Caco-2 (cell line): ENCODE data around the gene TMX4. TPM values are rescaled to one million over a fixed set of nuclear protein-coding genes. Genes with fewer than 3 reads are reported as not detected.

Experiments
- BruUV-seq: library from RNA; stranded (reverse); fragments of 400-500 nt; replicated peaks from 2 replicates; lab custom pipeline; 2021; lab: Mats Ljungman, UMichigan
- CTCF ChIA-PET: fragments of 300-600 bp; sonication (Branson Sonifier 250); formaldehyde crosslinking; loops from one replicate; lab custom pipeline; 2022; ENCODE audit warnings: antibody characterized with exemption; lab: Charles Lee
- POLR2A ChIA-PET: fragments of 300-600 bp; sonication (Branson Sonifier 250); formaldehyde crosslinking; loops from one replicate; lab custom pipeline; 2022; ENCODE audit warnings: antibody characterized with exemption; lab: Charles Lee
- DNase-seq, 2 experiments: peaks; one replicate each; pipeline versions ENCODE4 v3.0.0 to v3.0.0-alpha.2; 2020 to 2022
- H3K27me3 ChIP-seq: replicated peaks from 2 replicates; pipeline ENCODE4 v1.6.0; 2011; ENCODE audit warnings: low read length; ENCODE audit not compliant: control insufficient read depth, insufficient read depth
- H3K36me3 ChIP-seq: 2 replicates; pipeline ENCODE4 v1.5.1; 2011; ENCODE audit warnings: low read length; ENCODE audit not compliant: control insufficient read depth, insufficient read depth
- H3K4me1 ChIP-seq: fragments of 250-450 bp; sonication (Bioruptor Pico); 2 replicates; pipeline ENCODE4 v1.5.1; 2020; ENCODE audit warnings: mild to moderate bottlenecking
- H3K4me3 ChIP-seq: 2 replicates; pipeline ENCODE4 v1.5.1; 2011; ENCODE audit warnings: low read depth, mild to moderate bottlenecking, control low read depth, low read length
- H3K9me3 ChIP-seq: fragments of 250-450 bp; sonication (Bioruptor Pico); 2 replicates; pipeline ENCODE4 v1.5.1; 2020; ENCODE audit warnings: mild to moderate bottlenecking, moderate library complexity
- H3K27ac Mint-ChIP-seq: one replicate; pipeline ENCODE4 v1.8.0; 2022; ENCODE audit warnings: mixed read lengths; ENCODE audit not compliant: unreplicated experiment
- H3K27me3 Mint-ChIP-seq: one replicate; pipeline ENCODE4 v1.8.0; 2022; ENCODE audit warnings: mixed read lengths; ENCODE audit not compliant: insufficient read depth, unreplicated experiment
- H3K36me3 Mint-ChIP-seq: one replicate; pipeline ENCODE4 v1.8.0; 2022; ENCODE audit warnings: mild to moderate bottlenecking, mixed read lengths; ENCODE audit not compliant: insufficient read depth, unreplicated experiment
- H3K4me1 Mint-ChIP-seq: one replicate; pipeline ENCODE4 v1.8.0; 2022; ENCODE audit warnings: low read depth, mixed read lengths; ENCODE audit not compliant: unreplicated experiment
- H3K4me3 Mint-ChIP-seq: one replicate; pipeline ENCODE4 v1.8.0; 2022; ENCODE audit warnings: mild to moderate bottlenecking, moderate library complexity, mixed read lengths; ENCODE audit not compliant: unreplicated experiment
- H3K9me3 Mint-ChIP-seq: one replicate; pipeline ENCODE4 v1.8.0; 2022; ENCODE audit warnings: mixed read lengths; ENCODE audit not compliant: unreplicated experiment
- CTCF ChIP-seq, 2 experiments: fragments of 200-600 bp in 1 of 2; IDR thresholded peaks; 1 replicate in 1 of 2; 2 replicates in 1 of 2; pipeline versions ENCODE4 v1.5.1 to v1.8.0; 2011 to 2022; ENCODE audit warnings: antibody characterized with exemption in 1 of 2, control low read depth in 1 of 2, inconsistent platforms in 1 of 2, low read depth in 1 of 2, low read length in 1 of 2, mild to moderate bottlenecking in 1 of 2, moderate library complexity in 1 of 2; ENCODE audit not compliant: insufficient read depth in 1 of 2, severe bottlenecking in 1 of 2, unreplicated experiment in 1 of 2
- intact Hi-C: fragments of 100-400 bp; cut with micrococcal nuclease; formaldehyde crosslinking; loops from one replicate; pipeline ENCODE4 v1.10.0; 2022; ENCODE audit not compliant: unreplicated experiment
- total RNA-seq: library from RNA; stranded (reverse); gene quantifications from 2 replicates; pipeline ENCODE4 v1.2.3, GENCODE V29; 2022

Gene TMX4
- total RNA-seq, 1 experiment from 2014 or later: 17.0 TPM

DNA sequence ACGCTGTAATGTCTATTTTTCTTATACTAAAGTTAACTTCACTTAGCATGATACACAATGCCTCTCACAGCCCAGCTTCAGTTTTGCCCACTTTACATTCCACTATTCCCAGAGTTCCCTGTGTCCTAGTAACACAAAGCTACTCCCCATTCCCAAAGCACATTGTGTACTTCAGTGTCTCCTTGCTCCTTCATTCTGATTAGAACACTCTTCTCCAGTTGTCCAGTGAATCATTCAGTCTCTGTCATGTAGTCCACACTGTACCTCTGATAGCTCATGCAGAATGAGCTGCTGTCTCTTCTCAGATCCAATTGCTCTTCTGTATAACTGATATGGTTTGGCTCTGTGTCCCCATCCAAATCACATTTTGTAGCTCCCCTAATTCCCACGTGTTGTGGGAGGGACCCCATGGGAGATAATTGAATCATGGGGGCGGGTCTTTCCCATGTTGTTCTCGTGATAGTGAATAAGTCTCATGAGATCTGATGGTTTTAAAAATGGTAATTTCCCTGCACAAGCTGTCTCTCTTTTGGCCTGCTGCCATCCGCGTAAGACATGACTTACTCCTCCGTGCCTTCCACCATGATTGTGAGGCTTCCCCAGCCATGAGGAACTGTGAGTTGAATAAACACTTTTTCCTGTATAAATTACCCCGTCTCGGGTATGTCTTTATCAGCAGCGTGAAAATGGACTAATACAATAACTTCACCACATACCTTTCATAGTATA, 2.1 kb upstream of the TMX4 start:
- no peaks in the 10 kb centered on the region for H3K36me3 Mint-ChIP-seq
- peaks cover 4% of the 10 kb centered on the region for H3K27me3 Mint-ChIP-seq
- TF ChIP-seq CTCF (IDR thresholded peaks at IDR 0.05; ENCODE audit: insufficient read depth in 1 of 2, low read depth in 1 of 2, low read length in 1 of 2, severe bottlenecking in 1 of 2, unreplicated experiment in 1 of 2): no peak
- no peaks in the 10 kb centered on the region for H3K9me3 ChIP-seq
- no peak overlapping the region for H3K4me3 Mint-ChIP-seq
- ChIA-PET CTCF (no interaction called here), POLR2A (no interaction called here)
- no peak overlapping the region for H3K27ac Mint-ChIP-seq
- H3K27me3 ChIP-seq: no peaks in the 10 kb centered on the region; the same call in 1 of the 2 replicates
- DNase-seq: no peak
- H3K36me3 ChIP-seq: no peaks in the 10 kb centered on the region
- no TSS peak for BruUV-seq
- H3K4me1 Mint-ChIP-seq: no peaks in the 10 kb centered on the region
- no peak overlapping the region for H3K4me3 ChIP-seq
- intact Hi-C loops: no loop called here
- no peaks in the 10 kb centered on the region for H3K9me3 Mint-ChIP-seq
- H3K4me1 ChIP-seq: peaks cover 4% of the 10 kb centered on the region; the same call in 1 of the 2 replicates

GRCh38 chr20:8020314-8021079, 936 bp upstream of the TMX4 start:
- intact Hi-C loops: no loop called here
- Mint-ChIP-seq H3K4me1 (no peaks in the 10 kb centered on the region), H3K9me3 (no peaks in the 10 kb centered on the region), H3K27me3 (peaks cover 4% of the 10 kb centered on the region), H3K4me3 (peak overlapping the region; percentile 77), H3K36me3 (no peaks in the 10 kb centered on the region), H3K27ac (no peak overlapping the region)
- BruUV-seq: no TSS peak
- Histone ChIP-seq H3K36me3 (no peaks in the 10 kb centered on the region), H3K9me3 (no peaks in the 10 kb centered on the region), H3K4me3 (no peak overlapping the region; the same call in 1 of the 2 replicates), H3K27me3 (no peaks in the 10 kb centered on the region; the same call in 1 of the 2 replicates), H3K4me1 (peaks cover 4% of the 10 kb centered on the region; the same call in 1 of the 2 replicates)
- ChIA-PET POLR2A (no interaction called here), CTCF (no interaction called here)
- no peak for DNase-seq
- TF ChIP-seq CTCF (IDR thresholded peaks at IDR 0.05; ENCODE audit: insufficient read depth in 1 of 2, low read depth in 1 of 2, low read length in 1 of 2, severe bottlenecking in 1 of 2, unreplicated experiment in 1 of 2): no peak

GRCh38 chr20:8019998-8020247, 362 bp upstream of the TMX4 start:
- ChIA-PET CTCF (no interaction called here), POLR2A (no interaction called here)
- H3K4me3 Mint-ChIP-seq: peak overlapping the region; percentile 77
- peaks cover 4% of the 10 kb centered on the region; the same call in 1 of the 2 replicates for H3K4me1 ChIP-seq
- BruUV-seq: no TSS peak
- intact Hi-C loops: loop anchor here (1.0 kb wide), 2 partner anchors 10 to 53 kb away; no protein-coding TSS in a partner anchor
- no peak for TF ChIP-seq CTCF (IDR thresholded peaks at IDR 0.05; ENCODE audit: insufficient read depth in 1 of 2, low read depth in 1 of 2, low read length in 1 of 2, severe bottlenecking in 1 of 2, unreplicated experiment in 1 of 2)
- H3K4me3 ChIP-seq: peak overlapping the region; percentile 93
- no peak overlapping the region for H3K27ac Mint-ChIP-seq
- no peaks in the 10 kb centered on the region for H3K36me3 ChIP-seq
- no peaks in the 10 kb centered on the region for H3K27me3 Mint-ChIP-seq
- DNase-seq: no peak
- no peaks in the 10 kb centered on the region for H3K9me3 Mint-ChIP-seq
- no peaks in the 10 kb centered on the region for H3K9me3 ChIP-seq
- H3K4me1 Mint-ChIP-seq: no peaks in the 10 kb centered on the region
- H3K27me3 ChIP-seq: no peaks in the 10 kb centered on the region; the same call in 1 of the 2 replicates
- no peaks in the 10 kb centered on the region for H3K36me3 Mint-ChIP-seq
